H1 (cell line): ENCODE measurements around the gene TP53I3. TPM values are rescaled to one million over a fixed set of nuclear protein-coding genes. Genes with fewer than 3 reads are reported as not detected.

Experiments
- CTCF ChIA-PET: fragments of 300-600 bp; sonication (Branson Sonifier 250); formaldehyde crosslinking; loops from one replicate; lab custom pipeline; 2021; ENCODE audit not compliant: partially characterized antibody; lab: Charles Lee
- POLR2A ChIA-PET: fragments of 300-600 bp; sonication (Branson Sonifier 250); formaldehyde crosslinking; loops from one replicate; lab custom pipeline; 2021; ENCODE audit warnings: inconsistent platforms; ENCODE audit not compliant: partially characterized antibody; lab: Charles Lee
- DNase-seq, 2 experiments: peaks; one replicate each; pipeline versions ENCODE4 v3.0.0 to v3.0.0-alpha.2; 2010 to 2022; ENCODE audit warnings: low spot score in 2 of 2, low read depth in 1 of 2, mixed read lengths in 1 of 2
- FAIRE-seq: peaks from 2 replicates; lab custom pipeline; 2011; peaks lifted over from hg19 to GRCh38; lab: Jason Lieb, UNC
- H2AFZ ChIP-seq: 2 replicates; pipeline ENCODE4 v1.8.1; 2012; ENCODE audit warnings: low read length, inconsistent platforms
- H2AK5ac ChIP-seq: 2 replicates; pipeline ENCODE4 v1.6.1; 2013; ENCODE audit warnings: low read depth, low read length
- H2BK120ac ChIP-seq: replicated peaks from 2 replicates; pipeline ENCODE3; 2013; ENCODE audit warnings: low read depth, low read length, inconsistent platforms
- H2BK12ac ChIP-seq: 2 replicates; pipeline ENCODE4 v1.6.1; 2013; ENCODE audit warnings: low read depth, low read length
- H2BK15ac ChIP-seq: 2 replicates; pipeline ENCODE4 v1.6.1; 2013; ENCODE audit warnings: low read length
- H2BK20ac ChIP-seq: 2 replicates; pipeline ENCODE4 v1.6.1; 2013; ENCODE audit warnings: low read length
- H2BK5ac ChIP-seq: 2 replicates; pipeline ENCODE4 v1.6.1; 2013; ENCODE audit warnings: low read depth, low read length
- H3K14ac ChIP-seq: 2 replicates; pipeline ENCODE4 v1.6.1; 2013; ENCODE audit warnings: inconsistent platforms; ENCODE audit not compliant: insufficient read length
- H3K18ac ChIP-seq: 2 replicates; pipeline ENCODE4 v1.6.1; 2013; ENCODE audit warnings: low read length; ENCODE audit errors: extremely low read depth
- H3K23ac ChIP-seq: 2 replicates; pipeline ENCODE4 v1.6.1; 2013; ENCODE audit warnings: inconsistent platforms; ENCODE audit not compliant: insufficient read length
- H3K23me2 ChIP-seq: 2 replicates; pipeline ENCODE4 v1.6.1; 2013; ENCODE audit warnings: low read depth, low read length
- H3K27ac ChIP-seq: 2 replicates; pipeline ENCODE4 v1.6.1; 2011; ENCODE audit warnings: low read depth, low read length, inconsistent platforms
- H3K27me3 ChIP-seq, 4 experiments: replicated peaks in 1 of 4; 1 replicate in 1 of 4; 2 replicates in 3 of 4; pipeline versions ENCODE4 v1.6.1 to v1.8.1; 2011 to 2013; ENCODE audit warnings: low read length in 3 of 4, mild to moderate bottlenecking in 3 of 4, inconsistent platforms in 2 of 4, mixed read lengths in 2 of 4, moderate library complexity in 1 of 4; ENCODE audit not compliant: control insufficient read depth in 3 of 4, insufficient read depth in 3 of 4; ENCODE audit errors: extremely low read depth in 1 of 4
- H3K36me3 ChIP-seq, 4 experiments: 2 replicates each; pipeline versions ENCODE4 v1.6.1 to v1.8.1; 2011 to 2013; ENCODE audit warnings: mild to moderate bottlenecking in 4 of 4, low read length in 3 of 4, moderate library complexity in 2 of 4, control low read depth in 1 of 4, inconsistent platforms in 1 of 4; ENCODE audit not compliant: insufficient read depth in 4 of 4, control insufficient read depth in 2 of 4
- H3K4ac ChIP-seq: replicated peaks from 2 replicates; pipeline ENCODE3; 2013; ENCODE audit warnings: low read length, low read depth, mixed read lengths, inconsistent platforms; ENCODE audit not compliant: insufficient read length
- H3K4me1 ChIP-seq, 4 experiments: replicated peaks in 1 of 4; 1 replicate in 1 of 4; 2 replicates in 3 of 4; pipeline versions ENCODE4 v1.6.1 to v1.8.1; 2011 to 2013; ENCODE audit warnings: low read length in 3 of 4, inconsistent platforms in 2 of 4, mixed read lengths in 1 of 4; ENCODE audit not compliant: insufficient read depth in 4 of 4, control insufficient read depth in 3 of 4
- H3K4me2 ChIP-seq, 2 experiments: 2 replicates each; pipeline versions ENCODE4 v1.6.1 to v1.8.1; 2011 to 2013; ENCODE audit warnings: low read depth in 2 of 2, low read length in 2 of 2, control low read depth in 1 of 2, inconsistent platforms in 1 of 2, mild to moderate bottlenecking in 1 of 2; ENCODE audit not compliant: insufficient read depth in 1 of 2
- H3K4me3 ChIP-seq, 4 experiments: fragments of 200-600, 300-600 bp in 1 of 4; sonication (generic), shearing (Covaris generic), sonication (Bioruptor Twin) in 1 of 4; 2 replicates each; pipeline versions ENCODE4 v1.5.1 to v1.8.1; 2011 to 2016; ENCODE audit warnings: low read length in 4 of 4, low read depth in 3 of 4, control low read depth in 2 of 4, inconsistent platforms in 2 of 4, mild to moderate bottlenecking in 2 of 4, mixed read lengths in 1 of 4, moderate library complexity in 1 of 4; ENCODE audit not compliant: insufficient read depth in 2 of 4; ENCODE audit errors: extremely low read depth in 1 of 4
- H3K56ac ChIP-seq: replicated peaks from 2 replicates; pipeline ENCODE3; 2013; ENCODE audit warnings: low read depth, mild to moderate bottlenecking, mixed read lengths, low read length, inconsistent platforms; ENCODE audit not compliant: insufficient read length
- H3K79me1 ChIP-seq: 2 replicates; pipeline ENCODE4 v1.6.1; 2013; ENCODE audit warnings: low read depth, low read length, control low read depth
- H3K79me2 ChIP-seq, 2 experiments: 2 replicates each; pipeline versions ENCODE4 v1.6.1 to v1.8.1; 2012 to 2013; ENCODE audit warnings: low read length in 2 of 2, mild to moderate bottlenecking in 2 of 2, inconsistent platforms in 1 of 2; ENCODE audit not compliant: insufficient read depth in 2 of 2, control insufficient read depth in 1 of 2
- H3K9ac ChIP-seq, 4 experiments: replicated peaks in 1 of 4; 1 replicate in 1 of 4; 2 replicates in 3 of 4; pipeline versions ENCODE4 v1.6.1 to v1.8.1; 2011 to 2013; ENCODE audit warnings: low read depth in 3 of 4, low read length in 3 of 4, control low read depth in 2 of 4, mild to moderate bottlenecking in 2 of 4, moderate library complexity in 2 of 4, inconsistent platforms in 1 of 4; ENCODE audit errors: extremely low read depth in 1 of 4
- H3K9me3 ChIP-seq, 2 experiments: 2 replicates each; pipeline versions ENCODE4 v1.6.1 to v1.8.1; 2012 to 2013; ENCODE audit warnings: mild to moderate bottlenecking in 2 of 2, moderate library complexity in 2 of 2, control low read depth in 1 of 2, inconsistent platforms in 1 of 2, low read depth in 1 of 2, low read length in 1 of 2, mixed read lengths in 1 of 2; ENCODE audit not compliant: insufficient read depth in 2 of 2
- H4K20me1 ChIP-seq, 2 experiments: replicated peaks in 1 of 2; 2 replicates each; pipeline versions ENCODE3 to v1.8.1; 2011 to 2013; ENCODE audit warnings: inconsistent platforms in 2 of 2, low read length in 2 of 2, mild to moderate bottlenecking in 1 of 2; ENCODE audit not compliant: insufficient read depth in 2 of 2, control insufficient read depth in 1 of 2
- H4K5ac ChIP-seq: 2 replicates; pipeline ENCODE4 v1.6.1; 2013; ENCODE audit warnings: low read length, low read depth, mixed read lengths, inconsistent platforms; ENCODE audit not compliant: insufficient read length
- H4K8ac ChIP-seq: 2 replicates; pipeline ENCODE4 v1.8.0; 2013; ENCODE audit warnings: mild to moderate bottlenecking, moderate library complexity, low read length, inconsistent platforms; ENCODE audit not compliant: insufficient read depth; ENCODE audit errors: extremely low read depth
- H4K91ac ChIP-seq: replicated peaks from 2 replicates; pipeline ENCODE3; 2013; ENCODE audit warnings: low read length, mixed read lengths, inconsistent platforms; ENCODE audit not compliant: insufficient read length
- WGBS, 2 experiments: shearing (Covaris generic) in 1 of 2; methylation state at CpG; one replicate each; pipeline versions ENCODE4 v1.1.6 to v1.1.7; 2013 to 2015; ENCODE audit warnings: low lambda C conversion rate in 2 of 2, mixed read lengths in 2 of 2, inconsistent platforms in 1 of 2, low coverage in 1 of 2, missing lambda C conversion rate in 1 of 2; ENCODE audit not compliant: insufficient replicate concordance in 2 of 2, insufficient coverage in 1 of 2, insufficient read length in 1 of 2; ENCODE audit errors: extremely low coverage in 1 of 2, missing lambda C conversion rate in 1 of 2; 5-methylcytosine and 5-hydroxymethylcytosine counted together
- polyA plus RNA-seq, 7 experiments: library from polyadenylated mRNA; depleted of rRNA in 3 of 7; stranded (reverse) in 5 of 7; unstranded in 2 of 7; fragments of >200 nt in 5 of 7; fragments of 200-250 nt in 2 of 7; gene quantifications; 1 replicate in 5 of 7; 2 replicates in 1 of 7; 4 replicates in 1 of 7; pipeline versions ENCODE4 v1.2.1 to v1.2.3, GENCODE V29; 2011 to 2013; ENCODE audit warnings: missing spikeins in 2 of 7, mixed read lengths in 2 of 7
- total RNA-seq: library from RNA; stranded (reverse); fragmentation: NEBNext Ultra II Directional; extraction: Animal tissue kit (Norgen Biotek cat#: 25700); gene quantifications from 2 replicates; pipeline ENCODE4 v1.2.1, GENCODE V29; 2021
- TF ChIP-seq, protein P1 (sequence below): IDR thresholded peaks from 2 replicates; pipeline ENCODE4 v1.6.1; 2011; ENCODE audit warnings: low read depth, mild to moderate bottlenecking, low read length; ENCODE audit not compliant: insufficient read depth

Gene TP53I3
- total and polyA plus RNA-seq, 2 of the 8 experiments (the other 6 are each of a cell fraction or from before 2014, with no cell fraction given), result 29.4 to 34.5 TPM

DNA sequence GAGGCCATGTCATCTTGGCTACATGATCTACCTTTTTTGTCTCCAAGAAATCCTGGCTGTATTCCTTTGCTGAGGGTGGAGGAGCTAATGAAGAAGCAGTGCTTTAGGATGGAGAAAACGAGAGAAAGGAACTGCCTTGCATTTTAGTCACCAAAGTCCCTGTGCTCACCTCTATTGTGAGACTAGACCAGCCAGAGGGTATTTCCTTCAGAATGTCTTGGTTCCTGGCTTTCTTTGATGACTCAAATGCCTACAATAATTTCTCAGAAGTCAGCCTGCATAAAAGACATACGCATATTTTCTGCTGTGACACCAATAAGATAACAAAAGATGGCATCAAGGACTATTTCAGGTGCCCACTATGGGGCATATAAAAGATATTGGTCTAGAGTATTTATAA, 19.3 kb downstream of the TP53I3 start:
- no peaks in the 10 kb centered on the region for H4K20me1 ChIP-seq
- H3K9ac ChIP-seq, result no peak overlapping the region
- H2BK15ac ChIP-seq, result no peak overlapping the region
- H3K23me2 ChIP-seq, result no peaks in the 10 kb centered on the region
- FAIRE-seq, result no peak
- H3K18ac ChIP-seq, result no peak overlapping the region
- no peak overlapping the region for H2BK12ac ChIP-seq
- CTCF ChIA-PET, result interaction anchor here (0.6 to 2.7 kb wide), 2 partner anchors 18 to 39 kb away, joined by 3 to 11 read pairs; partner anchors contain the start of gene TP53I3
- H3K9me3 ChIP-seq, result no peaks in the 10 kb centered on the region
- H2AK5ac ChIP-seq, result no peak overlapping the region
- H3K79me2 ChIP-seq, result no peaks in the 10 kb centered on the region; a peak in 1 of 4 replicates
- H4K8ac ChIP-seq, result no peak overlapping the region
- H3K79me1 ChIP-seq, result no peaks in the 10 kb centered on the region
- H4K5ac ChIP-seq, result no peak overlapping the region
- no peak overlapping the region for H3K4me2 ChIP-seq
- TF ChIP-seq, protein P1, sequence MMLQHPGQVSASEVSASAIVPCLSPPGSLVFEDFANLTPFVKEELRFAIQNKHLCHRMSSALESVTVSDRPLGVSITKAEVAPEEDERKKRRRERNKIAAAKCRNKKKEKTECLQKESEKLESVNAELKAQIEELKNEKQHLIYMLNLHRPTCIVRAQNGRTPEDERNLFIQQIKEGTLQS, result no peak
- TF ChIP-seq, all 59 proteins: peak for 0
- Histone ChIP-seq H2BK5ac (no peak overlapping the region), H3K27me3 (no peaks in the 10 kb centered on the region), H3K23ac (no peak overlapping the region), H2BK20ac (no peak overlapping the region), H3K56ac (no peak overlapping the region), H2AFZ (no peak overlapping the region), H3K27ac (no peak overlapping the region), H4K91ac (no peak overlapping the region), H3K14ac (no peak overlapping the region), H3K4me1 (no peaks in the 10 kb centered on the region), H3K36me3 (peaks cover 2 to 47% (median 28%) of the 10 kb centered on the region in 4 experiments; a peak in 6 of 8 replicates), H3K4me3 (no peak overlapping the region), H3K4ac (no peak overlapping the region), H2BK120ac (no peak overlapping the region)
- no peak for DNase-seq
- 82% methylated on average over 2 of the region's 2 CpGs; no CpG with 5 or more reads in 1 of the 2 experiments for WGBS, 2 experiments
- POLR2A ChIA-PET, result interaction anchor here (1.2 to 4.4 kb wide), 8 partner anchors 8 to 138 kb away, joined by 3 to 31 read pairs (median 4); partner anchors contain the start of genes ATAD2B, SF3B6 and TP53I3
